Aorta (tissue), 5 donors: ENCODE results near the gene KIAA1210. TPM values are rescaled to one million over a fixed set of nuclear protein-coding genes. Genes with fewer than 3 reads are reported as not detected.

ENCODE experiments used
- ATAC-seq: fragments of 200-7000 bp; cut with Tn5 transposase; one replicate; pipeline ENCODE4 v1.9.1; 2022; ENCODE audit warnings: moderate library complexity; ENCODE audit not compliant: low FRiP score
- DNase-seq, 2 donors: peaks; one replicate each; pipeline ENCODE4 v3.0.0-alpha.2; 2020
- H3K27ac ChIP-seq, 2 donors: one replicate each; pipeline ENCODE4 v1.5.1; 2013; ENCODE audit warnings: low read length in 2 of 2, mild to moderate bottlenecking in 2 of 2, moderate library complexity in 2 of 2, control low read depth in 1 of 2, inconsistent platforms in 1 of 2, low read depth in 1 of 2
- H3K27me3 ChIP-seq, 2 donors: one replicate each; pipeline ENCODE4 v1.6.1; 2013; ENCODE audit warnings: control low read depth in 1 of 2, low read length in 1 of 2, mild to moderate bottlenecking in 1 of 2, moderate library complexity in 1 of 2; ENCODE audit not compliant: insufficient read depth in 2 of 2, control insufficient read depth in 1 of 2
- H3K36me3 ChIP-seq, 2 donors: one replicate each; pipeline ENCODE4 v1.6.1; 2013; ENCODE audit warnings: control low read depth in 1 of 2, low read length in 1 of 2, mild to moderate bottlenecking in 1 of 2; ENCODE audit not compliant: insufficient read depth in 2 of 2, control insufficient read depth in 1 of 2
- H3K4me1 ChIP-seq, 2 donors: one replicate each; pipeline ENCODE4 v1.6.1; 2013; ENCODE audit warnings: low read length in 2 of 2, control low read depth in 1 of 2, mild to moderate bottlenecking in 1 of 2, moderate library complexity in 1 of 2; ENCODE audit not compliant: insufficient read depth in 2 of 2, control insufficient read depth in 1 of 2
- H3K4me3 ChIP-seq, 2 donors: one replicate each; pipeline ENCODE4 v1.5.1; 2013; ENCODE audit warnings: low read length in 2 of 2, control low read depth in 1 of 2, mild to moderate bottlenecking in 1 of 2
- H3K9me3 ChIP-seq: one replicate; pipeline ENCODE4 v1.6.1; 2013; ENCODE audit warnings: mild to moderate bottlenecking, low read length; ENCODE audit not compliant: control insufficient read depth
- WGBS, 2 donors: extraction: QIAGEN DNeasy Blood & Tissue Kit; methylation state at CpG; one replicate each; pipeline ENCODE4 v1.1.7; 2013; 5-methylcytosine and 5-hydroxymethylcytosine counted together
- intact Hi-C, 2 donors: fragments of 100-400 bp; cut with DNase I; formaldehyde crosslinking; loops; one replicate each; pipeline versions ENCODE4 v1.14.2 to v1.15.0; 2022
- polyA plus RNA-seq, 2 donors: library from polyadenylated mRNA; stranded (reverse); fragments of 200-250 nt; gene quantifications; one replicate each; pipeline ENCODE4 v1.2.3, GENCODE V29; 2013
- total RNA-seq, 2 donors: library from RNA; stranded (reverse); fragmentation: NEBNext Ultra II Directional; extraction: Animal tissue kit (Norgen Biotek cat#: 25700); gene quantifications; one replicate each; pipeline ENCODE4 v1.2.1, GENCODE V29; 2021
- donor health status: healthy with polysubstance abuse.
- donor health status: Bipolar disorder and iron deficiency.
- donor health status: DM: no; HTN: no; CAD: no.
- donor health status: DM: no; HTN: no; CAD: no.
- donor health status: DM: yes; HTN: yes; CAD: no.

The KIAA1210 gene
- total and polyA plus RNA-seq, 4 donors, result not detected

- intact Hi-C loops, result no loop called here
- Histone ChIP-seq H3K27ac (no peak overlapping the region), H3K36me3 (no peaks in the 10 kb centered on the region), H3K4me3 (no peak overlapping the region), H3K27me3 (no peaks in the 10 kb centered on the region), H3K4me1 (no peaks in the 10 kb centered on the region), H3K9me3 (no peaks in the 10 kb centered on the region)
- DNase-seq (no peak), ATAC-seq (no peak)
- 70 to 94% methylated on average over 4 of the region's 4 CpGs for WGBS, 2 donors
Observed at GRCh38 chrX:119147486-119147885, 19.9 kb upstream of the KIAA1210 start.

DNA sequence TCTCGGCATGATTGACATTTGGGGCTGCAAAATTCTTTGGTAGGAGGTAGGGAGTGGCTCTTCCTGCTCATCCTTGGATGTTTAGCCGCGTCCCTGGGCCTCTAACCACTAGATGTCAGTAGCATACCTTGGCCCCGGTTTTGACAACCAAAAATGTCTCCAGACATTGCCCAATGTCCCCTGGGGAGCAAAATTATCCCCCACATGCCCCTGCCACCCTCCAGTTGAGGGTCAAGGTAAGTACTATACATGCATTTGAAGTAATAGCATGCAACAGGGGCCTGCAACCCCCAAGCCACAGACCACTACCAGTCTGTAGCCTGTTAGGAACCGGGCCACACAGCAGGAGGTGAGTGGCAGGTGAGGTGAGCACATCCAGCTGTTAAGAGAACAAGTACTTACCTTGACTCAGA lies 17.6 kb upstream of the KIAA1210 start:
- Histone ChIP-seq H3K36me3 (no peaks in the 10 kb centered on the region), H3K9me3 (no peaks in the 10 kb centered on the region), H3K27ac (no peak overlapping the region), H3K27me3 (no peaks in the 10 kb centered on the region), H3K4me3 (no peak overlapping the region), H3K4me1 (no peaks in the 10 kb centered on the region)
- WGBS, 2 donors, result 41 to 54% methylated on average over 5 of the region's 5 CpGs
- intact Hi-C loops, result no loop called here
- DNase-seq (no peak), ATAC-seq (no peak)

DNA sequence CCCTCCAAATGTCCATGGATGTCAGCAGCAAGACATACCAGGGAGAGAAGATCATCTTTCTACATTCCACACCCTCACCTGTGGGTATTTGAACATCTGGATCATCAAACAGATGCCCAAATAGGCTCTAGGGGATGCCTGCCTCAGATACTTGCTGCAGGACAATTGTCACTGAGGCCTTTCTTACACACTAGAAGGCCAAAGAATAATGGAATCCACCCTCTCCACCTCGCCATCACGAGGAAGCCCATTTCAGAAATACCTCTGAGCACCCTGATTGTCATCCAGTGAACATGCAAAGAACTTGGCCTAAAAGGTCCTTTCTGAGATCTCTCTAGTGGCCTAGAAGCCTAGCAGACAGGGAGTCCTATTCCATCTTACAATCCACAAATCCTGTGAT lies 6.9 kb upstream of the KIAA1210 start:
- intact Hi-C loops, result no loop called here
- whole genome bisulfite sequencing, 2 donors, result 48 to 50% methylated on average over 2 of the region's 2 CpGs
- H3K36me3 ChIP-seq, result no peaks in the 10 kb centered on the region
- no peak overlapping the region for H3K4me3 ChIP-seq
- no peaks in the 10 kb centered on the region for H3K27me3 ChIP-seq
- no peaks in the 10 kb centered on the region for H3K9me3 ChIP-seq
- ATAC-seq (no peak), DNase-seq (no peak)
- no peaks in the 10 kb centered on the region for H3K4me1 ChIP-seq
- no peak overlapping the region for H3K27ac ChIP-seq

- H3K36me3 ChIP-seq, result no peaks in the 10 kb centered on the region
- no peak for DNase-seq
- H3K27me3 ChIP-seq, result no peaks in the 10 kb centered on the region
- intact Hi-C loops, result no loop called here
- no peak overlapping the region for H3K27ac ChIP-seq
- no peak overlapping the region for H3K4me3 ChIP-seq
- no peak for ATAC-seq
- H3K9me3 ChIP-seq, result no peaks in the 10 kb centered on the region
- H3K4me1 ChIP-seq, result no peaks in the 10 kb centered on the region
- 76 to 90% methylated on average over 5 of the region's 5 CpGs for WGBS, 2 donors
Observed at GRCh38 chrX:119132961-119133360, 5.3 kb upstream of the KIAA1210 start.

- Histone ChIP-seq H3K4me1 (no peaks in the 10 kb centered on the region), H3K36me3 (no peaks in the 10 kb centered on the region), H3K9me3 (no peaks in the 10 kb centered on the region), H3K4me3 (no peak overlapping the region), H3K27me3 (no peaks in the 10 kb centered on the region), H3K27ac (no peak overlapping the region)
- ATAC-seq, result no peak
- no peak for DNase-seq
- intact Hi-C loops, result no loop called here
- WGBS, 2 donors, result 31 to 41% methylated on average over 2 of the region's 2 CpGs
Observed at GRCh38 chrX:119132316-119132715, 4.7 kb upstream of the KIAA1210 start.

DNA sequence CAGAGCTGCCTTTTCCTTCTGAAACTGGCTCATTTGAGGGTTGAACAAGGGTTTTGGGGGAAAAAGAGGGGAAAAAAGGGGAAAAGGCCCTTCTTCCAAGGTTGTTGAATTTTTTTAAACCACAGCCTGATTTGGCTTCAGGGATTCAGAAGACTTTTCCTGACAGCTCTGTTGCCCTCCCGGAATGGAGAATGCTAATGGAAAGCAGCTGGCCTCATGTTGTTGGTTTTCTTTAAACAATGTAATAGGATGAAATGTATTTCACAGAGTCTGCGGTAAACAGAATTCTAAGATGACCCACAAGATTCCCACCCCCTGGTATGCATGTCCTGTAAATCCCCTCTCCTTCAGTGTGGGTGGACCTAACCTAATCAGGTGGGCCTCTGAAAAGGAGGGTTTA lies 3.3 kb upstream of the KIAA1210 start:
- H3K9me3 ChIP-seq, result no peaks in the 10 kb centered on the region
- H3K27me3 ChIP-seq, result no peaks in the 10 kb centered on the region
- WGBS, 2 donors, result 66 to 97% methylated on average over 2 of the region's 2 CpGs
- H3K36me3 ChIP-seq, result no peaks in the 10 kb centered on the region
- no peak overlapping the region for H3K27ac ChIP-seq
- intact Hi-C loops, result no loop called here
- ATAC-seq (no peak), DNase-seq (no peak)
- H3K4me1 ChIP-seq, result no peaks in the 10 kb centered on the region
- H3K4me3 ChIP-seq, result no peak overlapping the region

DNA sequence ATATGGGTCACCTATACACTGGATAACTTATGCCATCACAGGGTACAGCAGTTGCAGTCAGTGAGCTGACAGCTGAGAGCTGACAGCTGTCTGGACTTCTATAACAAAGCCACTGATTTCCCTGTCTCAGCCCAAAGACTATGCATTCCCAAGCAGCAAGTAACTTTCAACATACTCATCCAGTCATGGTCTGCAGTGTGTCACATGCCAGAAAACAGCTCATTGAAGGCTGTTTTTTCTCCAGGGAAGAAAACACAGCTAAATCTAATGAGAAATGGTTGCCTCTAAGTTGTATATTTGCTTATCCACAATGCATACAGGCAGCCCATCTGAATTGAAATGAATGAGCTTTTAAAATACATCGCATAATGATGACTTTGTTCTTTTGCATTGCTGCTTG lies 6.3 kb downstream of the KIAA1210 start:
- intact Hi-C loops, result no loop called here
- no peaks in the 10 kb centered on the region for H3K36me3 ChIP-seq
- 88 to 93% methylated on average over 1 of the region's 1 CpG for WGBS, 2 donors
- H3K4me3 ChIP-seq, result no peak overlapping the region
- no peak overlapping the region for H3K27ac ChIP-seq
- no peaks in the 10 kb centered on the region for H3K4me1 ChIP-seq
- no peaks in the 10 kb centered on the region for H3K27me3 ChIP-seq
- DNase-seq (no peak), ATAC-seq (no peak)
- H3K9me3 ChIP-seq, result no peaks in the 10 kb centered on the region

DNA sequence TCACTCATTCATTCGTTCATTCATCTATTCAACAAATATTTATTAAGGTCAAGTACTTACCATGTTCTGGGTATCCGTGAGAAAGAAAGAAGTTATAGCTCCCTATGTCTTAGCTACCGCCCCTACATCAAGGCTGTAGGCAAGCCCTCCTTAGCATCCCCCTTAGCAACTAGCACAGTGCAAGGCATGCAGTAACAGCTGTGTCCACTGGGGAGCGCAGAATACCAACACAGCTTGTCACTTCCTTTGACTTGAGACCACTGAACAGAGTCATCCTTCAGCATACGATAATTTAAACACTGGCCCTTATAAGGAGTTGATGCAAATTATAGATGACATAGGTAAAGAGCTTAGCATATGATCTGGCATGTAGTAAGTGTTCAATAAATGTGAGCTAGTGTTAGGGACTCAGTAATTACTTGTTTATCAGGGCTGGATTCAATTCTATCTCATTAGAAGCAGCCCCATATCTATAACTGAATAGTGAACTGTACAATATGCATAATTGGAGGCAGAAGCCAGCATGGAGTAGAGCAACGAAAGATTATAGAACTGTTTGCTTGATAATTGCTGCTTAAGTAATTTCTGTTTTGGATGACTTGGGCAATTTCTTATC lies 8.7 kb downstream of the KIAA1210 start:
- ATAC-seq (no peak), DNase-seq (peak; percentile 59 to 77)
- H3K27me3 ChIP-seq, result no peaks in the 10 kb centered on the region
- intact Hi-C loops, result loop anchor here in 1 of 2 donors (2.0 to 5.0 kb wide), 2 partner anchors 100 to 153 kb away; no protein-coding TSS in a partner anchor
- H3K4me3 ChIP-seq, result no peak overlapping the region
- H3K36me3 ChIP-seq, result no peaks in the 10 kb centered on the region
- WGBS, 2 donors, result 9% methylated on average over 6 of the region's 6 CpGs
- H3K4me1 ChIP-seq, result no peaks in the 10 kb centered on the region
- no peaks in the 10 kb centered on the region for H3K9me3 ChIP-seq
- no peak overlapping the region for H3K27ac ChIP-seq

DNA sequence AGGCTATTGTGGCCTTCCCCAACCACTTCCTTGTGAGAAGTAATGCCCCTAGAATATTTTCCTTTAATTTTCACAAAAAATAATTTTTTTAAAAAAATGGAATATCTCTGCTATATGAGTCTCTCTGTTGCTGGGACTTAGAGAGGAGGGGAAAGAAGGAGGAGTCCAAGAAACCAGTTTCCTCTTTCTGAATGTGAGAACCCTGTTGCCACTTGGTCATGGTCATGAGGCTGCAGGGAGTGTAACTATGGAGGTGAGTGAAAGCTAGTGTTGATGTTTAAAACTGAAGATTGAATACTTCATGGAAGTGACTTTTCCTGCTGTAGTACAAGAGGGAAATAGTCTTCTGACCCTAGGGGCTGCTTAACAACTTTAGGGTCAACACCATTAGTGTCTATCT lies 20.4 kb downstream of the KIAA1210 start:
- H3K4me1 ChIP-seq, result no peaks in the 10 kb centered on the region
- ATAC-seq (no peak), DNase-seq (no peak)
- no peak overlapping the region for H3K27ac ChIP-seq
- H3K9me3 ChIP-seq, result no peaks in the 10 kb centered on the region
- H3K4me3 ChIP-seq, result no peak overlapping the region
- H3K36me3 ChIP-seq, result no peaks in the 10 kb centered on the region
- H3K27me3 ChIP-seq, result no peaks in the 10 kb centered on the region
- intact Hi-C loops, result no loop called here
